ENCODE data around the gene PCMTD2.
"Not testable (repeated sequence)": the region's sequence is repeated elsewhere in the genome, so short reads cannot be mapped to it uniquely, and the experiment has no call there.

GRCh38 chr20:64315381-64315780, 59.8 kb downstream of the PCMTD2 start:
- TF ChIP-seq, protein P1, sequence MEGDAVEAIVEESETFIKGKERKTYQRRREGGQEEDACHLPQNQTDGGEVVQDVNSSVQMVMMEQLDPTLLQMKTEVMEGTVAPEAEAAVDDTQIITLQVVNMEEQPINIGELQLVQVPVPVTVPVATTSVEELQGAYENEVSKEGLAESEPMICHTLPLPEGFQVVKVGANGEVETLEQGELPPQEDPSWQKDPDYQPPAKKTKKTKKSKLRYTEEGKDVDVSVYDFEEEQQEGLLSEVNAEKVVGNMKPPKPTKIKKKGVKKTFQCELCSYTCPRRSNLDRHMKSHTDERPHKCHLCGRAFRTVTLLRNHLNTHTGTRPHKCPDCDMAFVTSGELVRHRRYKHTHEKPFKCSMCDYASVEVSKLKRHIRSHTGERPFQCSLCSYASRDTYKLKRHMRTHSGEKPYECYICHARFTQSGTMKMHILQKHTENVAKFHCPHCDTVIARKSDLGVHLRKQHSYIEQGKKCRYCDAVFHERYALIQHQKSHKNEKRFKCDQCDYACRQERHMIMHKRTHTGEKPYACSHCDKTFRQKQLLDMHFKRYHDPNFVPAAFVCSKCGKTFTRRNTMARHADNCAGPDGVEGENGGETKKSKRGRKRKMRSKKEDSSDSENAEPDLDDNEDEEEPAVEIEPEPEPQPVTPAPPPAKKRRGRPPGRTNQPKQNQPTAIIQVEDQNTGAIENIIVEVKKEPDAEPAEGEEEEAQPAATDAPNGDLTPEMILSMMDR (IDR thresholded peaks at IDR 0.05), result not testable (repeated sequence)
- TF ChIP-seq POLR2A (IDR thresholded peaks at IDR 0.05), result not testable (repeated sequence)

Measured in stomach (tissue), 4 donors.